H1 (cell line): ENCODE measurements around the gene SNAPIN. TPM values are rescaled to one million over a fixed set of nuclear protein-coding genes. Genes with fewer than 3 reads are reported as not detected.

Experiments
- CTCF ChIA-PET: fragments of 300-600 bp; sonication (Branson Sonifier 250); formaldehyde crosslinking; loops from one replicate; lab custom pipeline; 2021; ENCODE audit not compliant: partially characterized antibody; lab: Charles Lee
- POLR2A ChIA-PET: fragments of 300-600 bp; sonication (Branson Sonifier 250); formaldehyde crosslinking; loops from one replicate; lab custom pipeline; 2021; ENCODE audit warnings: inconsistent platforms; ENCODE audit not compliant: partially characterized antibody; lab: Charles Lee
- DNase-seq, 2 experiments: peaks; one replicate each; pipeline versions ENCODE4 v3.0.0 to v3.0.0-alpha.2; 2010 to 2022; ENCODE audit warnings: low spot score in 2 of 2, low read depth in 1 of 2, mixed read lengths in 1 of 2
- FAIRE-seq: peaks from 2 replicates; lab custom pipeline; 2011; peaks lifted over from hg19 to GRCh38; lab: Jason Lieb, UNC
- H2AFZ ChIP-seq: 2 replicates; pipeline ENCODE4 v1.8.1; 2012; ENCODE audit warnings: low read length, inconsistent platforms
- H2AK5ac ChIP-seq: 2 replicates; pipeline ENCODE4 v1.6.1; 2013; ENCODE audit warnings: low read depth, low read length
- H2BK120ac ChIP-seq: replicated peaks from 2 replicates; pipeline ENCODE3; 2013; ENCODE audit warnings: low read depth, low read length, inconsistent platforms
- H2BK12ac ChIP-seq: 2 replicates; pipeline ENCODE4 v1.6.1; 2013; ENCODE audit warnings: low read depth, low read length
- H2BK15ac ChIP-seq: 2 replicates; pipeline ENCODE4 v1.6.1; 2013; ENCODE audit warnings: low read length
- H2BK20ac ChIP-seq: 2 replicates; pipeline ENCODE4 v1.6.1; 2013; ENCODE audit warnings: low read length
- H2BK5ac ChIP-seq: 2 replicates; pipeline ENCODE4 v1.6.1; 2013; ENCODE audit warnings: low read depth, low read length
- H3K14ac ChIP-seq: 2 replicates; pipeline ENCODE4 v1.6.1; 2013; ENCODE audit warnings: inconsistent platforms; ENCODE audit not compliant: insufficient read length
- H3K18ac ChIP-seq: 2 replicates; pipeline ENCODE4 v1.6.1; 2013; ENCODE audit warnings: low read length; ENCODE audit errors: extremely low read depth
- H3K23ac ChIP-seq: 2 replicates; pipeline ENCODE4 v1.6.1; 2013; ENCODE audit warnings: inconsistent platforms; ENCODE audit not compliant: insufficient read length
- H3K23me2 ChIP-seq: 2 replicates; pipeline ENCODE4 v1.6.1; 2013; ENCODE audit warnings: low read depth, low read length
- H3K27ac ChIP-seq: 2 replicates; pipeline ENCODE4 v1.6.1; 2011; ENCODE audit warnings: low read depth, low read length, inconsistent platforms
- H3K27me3 ChIP-seq, 4 experiments: replicated peaks in 1 of 4; 1 replicate in 1 of 4; 2 replicates in 3 of 4; pipeline versions ENCODE4 v1.6.1 to v1.8.1; 2011 to 2013; ENCODE audit warnings: low read length in 3 of 4, mild to moderate bottlenecking in 3 of 4, inconsistent platforms in 2 of 4, mixed read lengths in 2 of 4, moderate library complexity in 1 of 4; ENCODE audit not compliant: control insufficient read depth in 3 of 4, insufficient read depth in 3 of 4; ENCODE audit errors: extremely low read depth in 1 of 4
- H3K36me3 ChIP-seq, 4 experiments: 2 replicates each; pipeline versions ENCODE4 v1.6.1 to v1.8.1; 2011 to 2013; ENCODE audit warnings: mild to moderate bottlenecking in 4 of 4, low read length in 3 of 4, moderate library complexity in 2 of 4, control low read depth in 1 of 4, inconsistent platforms in 1 of 4; ENCODE audit not compliant: insufficient read depth in 4 of 4, control insufficient read depth in 2 of 4
- H3K4ac ChIP-seq: replicated peaks from 2 replicates; pipeline ENCODE3; 2013; ENCODE audit warnings: low read length, low read depth, mixed read lengths, inconsistent platforms; ENCODE audit not compliant: insufficient read length
- H3K4me1 ChIP-seq, 4 experiments: replicated peaks in 1 of 4; 1 replicate in 1 of 4; 2 replicates in 3 of 4; pipeline versions ENCODE4 v1.6.1 to v1.8.1; 2011 to 2013; ENCODE audit warnings: low read length in 3 of 4, inconsistent platforms in 2 of 4, mixed read lengths in 1 of 4; ENCODE audit not compliant: insufficient read depth in 4 of 4, control insufficient read depth in 3 of 4
- H3K4me2 ChIP-seq, 2 experiments: 2 replicates each; pipeline versions ENCODE4 v1.6.1 to v1.8.1; 2011 to 2013; ENCODE audit warnings: low read depth in 2 of 2, low read length in 2 of 2, control low read depth in 1 of 2, inconsistent platforms in 1 of 2, mild to moderate bottlenecking in 1 of 2; ENCODE audit not compliant: insufficient read depth in 1 of 2
- H3K4me3 ChIP-seq, 4 experiments: fragments of 200-600, 300-600 bp in 1 of 4; sonication (generic), shearing (Covaris generic), sonication (Bioruptor Twin) in 1 of 4; 2 replicates each; pipeline versions ENCODE4 v1.5.1 to v1.8.1; 2011 to 2016; ENCODE audit warnings: low read length in 4 of 4, low read depth in 3 of 4, control low read depth in 2 of 4, inconsistent platforms in 2 of 4, mild to moderate bottlenecking in 2 of 4, mixed read lengths in 1 of 4, moderate library complexity in 1 of 4; ENCODE audit not compliant: insufficient read depth in 2 of 4; ENCODE audit errors: extremely low read depth in 1 of 4
- H3K56ac ChIP-seq: replicated peaks from 2 replicates; pipeline ENCODE3; 2013; ENCODE audit warnings: low read depth, mild to moderate bottlenecking, mixed read lengths, low read length, inconsistent platforms; ENCODE audit not compliant: insufficient read length
- H3K79me1 ChIP-seq: 2 replicates; pipeline ENCODE4 v1.6.1; 2013; ENCODE audit warnings: low read depth, low read length, control low read depth
- H3K79me2 ChIP-seq, 2 experiments: 2 replicates each; pipeline versions ENCODE4 v1.6.1 to v1.8.1; 2012 to 2013; ENCODE audit warnings: low read length in 2 of 2, mild to moderate bottlenecking in 2 of 2, inconsistent platforms in 1 of 2; ENCODE audit not compliant: insufficient read depth in 2 of 2, control insufficient read depth in 1 of 2
- H3K9ac ChIP-seq, 4 experiments: replicated peaks in 1 of 4; 1 replicate in 1 of 4; 2 replicates in 3 of 4; pipeline versions ENCODE4 v1.6.1 to v1.8.1; 2011 to 2013; ENCODE audit warnings: low read depth in 3 of 4, low read length in 3 of 4, control low read depth in 2 of 4, mild to moderate bottlenecking in 2 of 4, moderate library complexity in 2 of 4, inconsistent platforms in 1 of 4; ENCODE audit errors: extremely low read depth in 1 of 4
- H3K9me3 ChIP-seq, 2 experiments: 2 replicates each; pipeline versions ENCODE4 v1.6.1 to v1.8.1; 2012 to 2013; ENCODE audit warnings: mild to moderate bottlenecking in 2 of 2, moderate library complexity in 2 of 2, control low read depth in 1 of 2, inconsistent platforms in 1 of 2, low read depth in 1 of 2, low read length in 1 of 2, mixed read lengths in 1 of 2; ENCODE audit not compliant: insufficient read depth in 2 of 2
- H4K20me1 ChIP-seq, 2 experiments: replicated peaks in 1 of 2; 2 replicates each; pipeline versions ENCODE3 to v1.8.1; 2011 to 2013; ENCODE audit warnings: inconsistent platforms in 2 of 2, low read length in 2 of 2, mild to moderate bottlenecking in 1 of 2; ENCODE audit not compliant: insufficient read depth in 2 of 2, control insufficient read depth in 1 of 2
- H4K5ac ChIP-seq: 2 replicates; pipeline ENCODE4 v1.6.1; 2013; ENCODE audit warnings: low read length, low read depth, mixed read lengths, inconsistent platforms; ENCODE audit not compliant: insufficient read length
- H4K8ac ChIP-seq: 2 replicates; pipeline ENCODE4 v1.8.0; 2013; ENCODE audit warnings: mild to moderate bottlenecking, moderate library complexity, low read length, inconsistent platforms; ENCODE audit not compliant: insufficient read depth; ENCODE audit errors: extremely low read depth
- H4K91ac ChIP-seq: replicated peaks from 2 replicates; pipeline ENCODE3; 2013; ENCODE audit warnings: low read length, mixed read lengths, inconsistent platforms; ENCODE audit not compliant: insufficient read length
- CTBP2 ChIP-seq: IDR thresholded peaks from 2 replicates; pipeline ENCODE4 v1.7.0; 2011; ENCODE audit warnings: borderline replicate concordance, mild to moderate bottlenecking, moderate library complexity, mixed read lengths, low read length; ENCODE audit not compliant: insufficient read depth, insufficient read length
- POLR2A ChIP-seq, 2 experiments: IDR thresholded peaks; 1 replicate in 1 of 2; 2 replicates in 1 of 2; pipeline ENCODE4 v1.6.1; 2011; ENCODE audit warnings: low read depth in 2 of 2, low read length in 2 of 2, mild to moderate bottlenecking in 2 of 2; ENCODE audit errors: control extremely low read depth in 1 of 2
- WGBS, 2 experiments: shearing (Covaris generic) in 1 of 2; methylation state at CpG; one replicate each; pipeline versions ENCODE4 v1.1.6 to v1.1.7; 2013 to 2015; ENCODE audit warnings: low lambda C conversion rate in 2 of 2, mixed read lengths in 2 of 2, inconsistent platforms in 1 of 2, low coverage in 1 of 2, missing lambda C conversion rate in 1 of 2; ENCODE audit not compliant: insufficient replicate concordance in 2 of 2, insufficient coverage in 1 of 2, insufficient read length in 1 of 2; ENCODE audit errors: extremely low coverage in 1 of 2, missing lambda C conversion rate in 1 of 2; 5-methylcytosine and 5-hydroxymethylcytosine counted together
- polyA plus RNA-seq, 7 experiments: library from polyadenylated mRNA; depleted of rRNA in 3 of 7; stranded (reverse) in 5 of 7; unstranded in 2 of 7; fragments of >200 nt in 5 of 7; fragments of 200-250 nt in 2 of 7; gene quantifications; 1 replicate in 5 of 7; 2 replicates in 1 of 7; 4 replicates in 1 of 7; pipeline versions ENCODE4 v1.2.1 to v1.2.3, GENCODE V29; 2011 to 2013; ENCODE audit warnings: missing spikeins in 2 of 7, mixed read lengths in 2 of 7
- total RNA-seq: library from RNA; stranded (reverse); fragmentation: NEBNext Ultra II Directional; extraction: Animal tissue kit (Norgen Biotek cat#: 25700); gene quantifications from 2 replicates; pipeline ENCODE4 v1.2.1, GENCODE V29; 2021

The SNAPIN gene
- total and polyA plus RNA-seq, 2 of the 8 experiments (the other 6 are each of a cell fraction or from before 2014, with no cell fraction given), result 25.7 to 31.1 TPM

DNA sequence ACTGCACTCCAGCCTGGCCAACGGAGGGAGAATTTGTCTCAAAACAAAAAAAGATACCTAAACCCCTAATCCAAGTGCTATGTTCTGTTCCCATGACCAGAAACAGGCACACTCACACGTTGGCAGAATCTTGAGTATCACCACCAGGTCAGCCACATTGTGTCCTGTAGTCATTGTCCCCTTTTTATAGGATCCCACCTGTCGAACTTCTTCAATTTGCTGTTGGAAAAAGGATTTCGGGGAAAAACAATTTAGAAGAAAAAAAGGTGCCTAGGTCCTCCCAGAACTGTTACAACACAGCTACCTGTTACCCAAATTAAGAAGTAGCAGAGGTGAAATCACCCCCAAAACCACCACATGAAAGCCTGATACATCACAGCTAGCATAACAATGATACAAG, 8.9 kb downstream of the SNAPIN start:
- H2BK5ac ChIP-seq, result no peak overlapping the region
- TF ChIP-seq CTBP2 (no peak), POLR2A (IDR thresholded peaks at IDR 0.05; ENCODE audit: control extremely low read depth in 1 of 2, low read depth in 2 of 2, low read length in 2 of 2) (peak in 1 of 2 experiments; percentile 28; a peak in 1 of 3 replicates)
- CTCF ChIA-PET, result interaction anchor here (1.2 to 2.5 kb wide), 3 partner anchors 10 to 103 kb away, joined by 3 to 6 read pairs (median 3); partner anchors contain the start of gene NPR1
- H3K9me3 ChIP-seq, result no peaks in the 10 kb centered on the region
- H3K36me3 ChIP-seq, result peaks cover 60 to 72% (median 71%) of the 10 kb centered on the region in 4 experiments
- H2BK120ac ChIP-seq, result no peak overlapping the region
- H3K4me1 ChIP-seq, result peaks cover 0 to 4% (median 2%) of the 10 kb centered on the region in 4 experiments; a peak in 2 of 7 replicates
- no peak overlapping the region for H3K4ac ChIP-seq
- peaks cover 8% of the 10 kb centered on the region for H3K23me2 ChIP-seq
- H2BK15ac ChIP-seq, result no peak overlapping the region
- POLR2A ChIA-PET, result interaction anchor here (0.8 to 19.8 kb wide), 14 partner anchors 7 to 130 kb away, joined by 3 to 343 read pairs (median 4); partner anchors contain the start of genes CHTOP, SLC27A3 and SNAPIN
- H3K23ac ChIP-seq, result no peak overlapping the region
- H3K4me3 ChIP-seq, result no peak overlapping the region
- no peak overlapping the region for H4K91ac ChIP-seq
- no peak overlapping the region for H3K4me2 ChIP-seq
- H3K14ac ChIP-seq, result no peak overlapping the region
- no peaks in the 10 kb centered on the region; the same call in 1 of the 2 replicates for H3K79me1 ChIP-seq
- no peak overlapping the region for H4K5ac ChIP-seq
- H2BK12ac ChIP-seq, result no peak overlapping the region
- H3K79me2 ChIP-seq, result peaks cover 11 to 32% of the 10 kb centered on the region in 2 experiments
- FAIRE-seq, result no peak
- WGBS, 2 experiments, result 95% methylated on average over 4 of the region's 4 CpGs; no CpG with 5 or more reads in 1 of the 2 experiments
- no peak for DNase-seq
- no peak overlapping the region for H2BK20ac ChIP-seq
- no peak overlapping the region for H3K9ac ChIP-seq
- no peak overlapping the region for H2AK5ac ChIP-seq
- no peak overlapping the region for H3K18ac ChIP-seq
- no peaks in the 10 kb centered on the region for H3K27me3 ChIP-seq
- H2AFZ ChIP-seq, result no peak overlapping the region
- H3K56ac ChIP-seq, result no peak overlapping the region
- peaks cover 0 to 6% of the 10 kb centered on the region in 2 experiments for H4K20me1 ChIP-seq
- no peak overlapping the region for H3K27ac ChIP-seq
- no peak overlapping the region for H4K8ac ChIP-seq
